Measurements from ENCODE around the gene USP15.

DNA sequence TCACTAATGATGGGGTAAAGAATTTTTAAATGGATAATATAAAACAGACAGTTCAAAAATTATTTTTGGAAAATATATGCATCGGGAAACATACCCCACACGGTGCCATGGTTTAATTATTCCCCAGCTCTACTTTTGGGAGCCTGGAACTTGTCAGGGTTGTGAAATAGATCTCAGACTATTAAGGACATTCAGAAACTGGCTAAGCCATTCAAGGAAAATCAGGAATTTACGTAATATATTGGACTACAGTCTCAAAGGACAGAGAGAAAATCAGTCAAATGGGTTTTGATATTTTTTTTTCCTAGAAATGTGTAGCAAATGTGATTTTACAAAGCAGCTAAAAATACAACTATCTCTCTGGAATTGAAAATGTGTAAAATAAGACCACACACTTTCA is 148.9 kb downstream of the USP15 start:
- TF ChIP-seq, protein P1, sequence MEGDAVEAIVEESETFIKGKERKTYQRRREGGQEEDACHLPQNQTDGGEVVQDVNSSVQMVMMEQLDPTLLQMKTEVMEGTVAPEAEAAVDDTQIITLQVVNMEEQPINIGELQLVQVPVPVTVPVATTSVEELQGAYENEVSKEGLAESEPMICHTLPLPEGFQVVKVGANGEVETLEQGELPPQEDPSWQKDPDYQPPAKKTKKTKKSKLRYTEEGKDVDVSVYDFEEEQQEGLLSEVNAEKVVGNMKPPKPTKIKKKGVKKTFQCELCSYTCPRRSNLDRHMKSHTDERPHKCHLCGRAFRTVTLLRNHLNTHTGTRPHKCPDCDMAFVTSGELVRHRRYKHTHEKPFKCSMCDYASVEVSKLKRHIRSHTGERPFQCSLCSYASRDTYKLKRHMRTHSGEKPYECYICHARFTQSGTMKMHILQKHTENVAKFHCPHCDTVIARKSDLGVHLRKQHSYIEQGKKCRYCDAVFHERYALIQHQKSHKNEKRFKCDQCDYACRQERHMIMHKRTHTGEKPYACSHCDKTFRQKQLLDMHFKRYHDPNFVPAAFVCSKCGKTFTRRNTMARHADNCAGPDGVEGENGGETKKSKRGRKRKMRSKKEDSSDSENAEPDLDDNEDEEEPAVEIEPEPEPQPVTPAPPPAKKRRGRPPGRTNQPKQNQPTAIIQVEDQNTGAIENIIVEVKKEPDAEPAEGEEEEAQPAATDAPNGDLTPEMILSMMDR (IDR thresholded peaks at IDR 0.05), result no peak
- TF ChIP-seq POLR2A (IDR thresholded peaks at IDR 0.05), result no peak

All from Peyer's patch (tissue), 4 donors.